Astrocyte (in vitro differentiated cells and primary cell): ENCODE data around the gene MLXIP. TPM values are rescaled to one million over a fixed set of nuclear protein-coding genes. Genes with fewer than 3 reads are reported as not detected.

Source experiments
- DNase-seq: peaks from one replicate; pipeline ENCODE4 v3.0.0-alpha.2; 2010; ENCODE audit warnings: low read depth
- FAIRE-seq: peaks from 2 replicates; lab custom pipeline; 2011; peaks lifted over from hg19 to GRCh38; lab: Jason Lieb, UNC
- H2AFZ ChIP-seq: 2 replicates; pipeline ENCODE4 v1.6.0; 2012; ENCODE audit warnings: low read depth, low read length, inconsistent platforms
- H3K27ac ChIP-seq: 2 replicates; pipeline ENCODE4 v1.5.1; 2011; ENCODE audit warnings: low read depth, low read length, inconsistent platforms
- H3K27me3 ChIP-seq: 2 replicates; pipeline ENCODE4 v1.6.0; 2011; ENCODE audit warnings: low read length, inconsistent platforms; ENCODE audit not compliant: insufficient read depth
- H3K36me3 ChIP-seq: 2 replicates; pipeline ENCODE4 v1.5.1; 2011; ENCODE audit warnings: low read length, inconsistent platforms; ENCODE audit not compliant: insufficient read depth
- H3K4me1 ChIP-seq: 2 replicates; pipeline ENCODE4 v1.5.1; 2011; ENCODE audit warnings: low read length, inconsistent platforms; ENCODE audit not compliant: insufficient read depth
- H3K4me2 ChIP-seq: 2 replicates; pipeline ENCODE4 v1.6.0; 2012; ENCODE audit warnings: low read length, inconsistent platforms
- H3K4me3 ChIP-seq: 2 replicates; pipeline ENCODE4 v1.5.1; 2011; ENCODE audit warnings: low read depth, mild to moderate bottlenecking, low read length, inconsistent platforms; ENCODE audit not compliant: insufficient read depth
- H3K79me2 ChIP-seq: 2 replicates; pipeline ENCODE4 v1.6.0; 2012; ENCODE audit warnings: mild to moderate bottlenecking, low read length, inconsistent platforms; ENCODE audit not compliant: insufficient read depth
- H3K9ac ChIP-seq: 2 replicates; pipeline ENCODE4 v1.6.0; 2012; ENCODE audit warnings: mild to moderate bottlenecking, low read length, inconsistent platforms
- H3K9me3 ChIP-seq: 2 replicates; pipeline ENCODE4 v1.5.1; 2012; ENCODE audit warnings: low read depth, mild to moderate bottlenecking, low read length, inconsistent platforms; ENCODE audit not compliant: insufficient read depth
- H4K20me1 ChIP-seq: 2 replicates; pipeline ENCODE4 v1.6.0; 2012; ENCODE audit warnings: low read length, inconsistent platforms; ENCODE audit not compliant: insufficient read depth
- H3K27ac Mint-ChIP-seq: one replicate; pipeline ENCODE4 v1.8.0; 2021; ENCODE audit warnings: mild to moderate bottlenecking, mixed read lengths; ENCODE audit not compliant: unreplicated experiment
- H3K27me3 Mint-ChIP-seq: one replicate; pipeline ENCODE4 v1.8.0; 2021; ENCODE audit warnings: low read depth, mixed read lengths; ENCODE audit not compliant: unreplicated experiment
- H3K36me3 Mint-ChIP-seq: one replicate; pipeline ENCODE4 v1.8.0; 2021; ENCODE audit warnings: low read depth, mixed read lengths; ENCODE audit not compliant: unreplicated experiment
- H3K4me1 Mint-ChIP-seq: one replicate; pipeline ENCODE4 v1.8.0; 2021; ENCODE audit warnings: low read depth, mixed read lengths; ENCODE audit not compliant: unreplicated experiment
- H3K4me3 Mint-ChIP-seq: one replicate; pipeline ENCODE4 v1.8.0; 2021; ENCODE audit warnings: mild to moderate bottlenecking, moderate library complexity, mixed read lengths; ENCODE audit not compliant: unreplicated experiment
- H3K9me3 Mint-ChIP-seq: one replicate; pipeline ENCODE4 v1.8.0; 2021; ENCODE audit warnings: mild to moderate bottlenecking, mixed read lengths; ENCODE audit not compliant: unreplicated experiment
- CTCF ChIP-seq: IDR thresholded peaks from 2 replicates; pipeline ENCODE4 v1.5.1; 2011; ENCODE audit warnings: low read depth, mild to moderate bottlenecking, inconsistent platforms, low read length, moderate library complexity; ENCODE audit not compliant: insufficient read depth
- EZH2 ChIP-seq: IDR thresholded peaks from 2 replicates; pipeline ENCODE4 v1.6.1; 2012; ENCODE audit warnings: mild to moderate bottlenecking, low read length, inconsistent platforms; ENCODE audit not compliant: insufficient read depth
- total RNA-seq: library from RNA; stranded (reverse); gene quantifications from 2 replicates; pipeline ENCODE4 v1.2.1, GENCODE V29; 2021

The MLXIP gene
- total RNA-seq, 1 donor from 2014 or later: 62.5 TPM

GRCh38 chr12:122141911-122142725 lies 63.6 kb downstream of the MLXIP start:
- Mint-ChIP-seq H3K27ac (no peak overlapping the region), H3K9me3 (no peaks in the 10 kb centered on the region), H3K4me3 (no peak overlapping the region), H3K4me1 (no peaks in the 10 kb centered on the region), H3K36me3 (peaks cover 34% of the 10 kb centered on the region), H3K27me3 (no peaks in the 10 kb centered on the region)
- Histone ChIP-seq H3K9ac (no peak overlapping the region), H3K9me3 (no peaks in the 10 kb centered on the region), H3K36me3 (peaks cover 7% of the 10 kb centered on the region), H3K4me1 (no peaks in the 10 kb centered on the region), H3K27ac (no peak overlapping the region), H3K79me2 (no peaks in the 10 kb centered on the region), H3K4me2 (no peak overlapping the region), H3K4me3 (no peak overlapping the region), H4K20me1 (peaks cover 3% of the 10 kb centered on the region), H3K27me3 (no peaks in the 10 kb centered on the region), H2AFZ (no peak overlapping the region)
- no peak for TF ChIP-seq EZH2
- no peak for TF ChIP-seq CTCF
- DNase-seq (no peak), FAIRE-seq (no peak)

GRCh38 chr12:122142857-122143256 lies 64.3 kb downstream of the MLXIP start:
- TF ChIP-seq EZH2: no peak
- no peak for TF ChIP-seq CTCF
- H4K20me1 ChIP-seq: peaks cover 3% of the 10 kb centered on the region

GRCh38 chr12:122144885-122145284 lies 66.3 kb downstream of the MLXIP start:
- H2AFZ ChIP-seq: no peak overlapping the region
- no peak overlapping the region for H3K4me3 ChIP-seq
- Mint-ChIP-seq H3K4me3 (no peak overlapping the region), H3K27me3 (no peaks in the 10 kb centered on the region), H3K9me3 (no peaks in the 10 kb centered on the region), H3K36me3 (peaks cover 32% of the 10 kb centered on the region), H3K27ac (no peak overlapping the region), H3K4me1 (no peaks in the 10 kb centered on the region)
- TF ChIP-seq EZH2 (no peak), CTCF (no peak)
- no peak for DNase-seq
- H3K27ac ChIP-seq: no peak overlapping the region
- no peaks in the 10 kb centered on the region for H3K27me3 ChIP-seq
- peaks cover 7% of the 10 kb centered on the region for H3K36me3 ChIP-seq
- no peaks in the 10 kb centered on the region for H3K9me3 ChIP-seq
- no peak overlapping the region for H3K4me2 ChIP-seq
- H3K79me2 ChIP-seq: no peaks in the 10 kb centered on the region
- FAIRE-seq: no peak
- H3K9ac ChIP-seq: no peak overlapping the region
- no peaks in the 10 kb centered on the region for H3K4me1 ChIP-seq
- H4K20me1 ChIP-seq: peaks cover 3% of the 10 kb centered on the region

More at GRCh38 chr12:122142857-122143256, 64.3 kb downstream of the MLXIP start:
- H3K4me2 ChIP-seq: no peak overlapping the region
- no peak overlapping the region for H3K9ac ChIP-seq
- no peaks in the 10 kb centered on the region for H3K27me3 ChIP-seq
- no peak for FAIRE-seq
- H3K36me3 ChIP-seq: peaks cover 7% of the 10 kb centered on the region
- no peaks in the 10 kb centered on the region for H3K27me3 Mint-ChIP-seq
- no peak overlapping the region for H3K4me3 Mint-ChIP-seq
- no peaks in the 10 kb centered on the region for H3K4me1 Mint-ChIP-seq
- H3K9me3 ChIP-seq: no peaks in the 10 kb centered on the region
- no peak for DNase-seq
- H3K36me3 Mint-ChIP-seq: peaks cover 34% of the 10 kb centered on the region
- H3K9me3 Mint-ChIP-seq: no peaks in the 10 kb centered on the region
- H3K27ac ChIP-seq: no peak overlapping the region
- no peak overlapping the region for H3K27ac Mint-ChIP-seq
- no peaks in the 10 kb centered on the region for H3K79me2 ChIP-seq
- H3K4me1 ChIP-seq: no peaks in the 10 kb centered on the region
- H3K4me3 ChIP-seq: no peak overlapping the region
- no peak overlapping the region for H2AFZ ChIP-seq
